OCI-M2 (cell line): ENCODE measurements around the gene SINHCAF.

Experiments
- DNase-seq: peaks from one replicate; lab custom pipeline; 2025; ENCODE audit not compliant: unreplicated experiment; lab: John Stamatoyannopoulos, UW

Gene SINHCAF

GRCh38 chr12:31339831-31340622 lies 14.1 kb upstream of the SINHCAF start:
- DNase-seq = no peak

- DNase-seq = no peak
Observed at GRCh38 chr12:31337952-31338351, 12.0 kb upstream of the SINHCAF start.

- no peak for DNase-seq
Observed at GRCh38 chr12:31331242-31331641, 5.3 kb upstream of the SINHCAF start.

- no peak for DNase-seq
Observed at GRCh38 chr12:31326736-31327659, 1.0 kb upstream of the SINHCAF start.

- DNase-seq = no peak
Observed at GRCh38 chr12:31325524-31325875, 450 bp downstream of the SINHCAF start.

- no peak for DNase-seq
Observed at GRCh38 chr12:31324845-31325523, 966 bp downstream of the SINHCAF start.

- no peak for DNase-seq
Observed at GRCh38 chr12:31324116-31324844, 1.7 kb downstream of the SINHCAF start.

GRCh38 chr12:31323391-31324115 lies 2.4 kb downstream of the SINHCAF start:
- DNase-seq = no peak

GRCh38 chr12:31322801-31323207 lies 3.1 kb downstream of the SINHCAF start:
- DNase-seq = no peak

GRCh38 chr12:31321897-31322228 lies 4.1 kb downstream of the SINHCAF start:
- DNase-seq = no peak

- DNase-seq = no peak
Observed at GRCh38 chr12:31321186-31321896, 4.6 kb downstream of the SINHCAF start.

- DNase-seq = no peak
Observed at GRCh38 chr12:31318657-31319269, 7.2 kb downstream of the SINHCAF start.

GRCh38 chr12:31317471-31318395 lies 8.2 kb downstream of the SINHCAF start:
- no peak for DNase-seq

GRCh38 chr12:31316891-31317290 lies 9.1 kb downstream of the SINHCAF start:
- no peak for DNase-seq

- DNase-seq = no peak
Observed at GRCh38 chr12:31315784-31316465, 10.0 kb downstream of the SINHCAF start.

- no peak for DNase-seq
Observed at GRCh38 chr12:31315044-31315715, 10.8 kb downstream of the SINHCAF start.

- DNase-seq = no peak
Observed at GRCh38 chr12:31312431-31312830, 13.5 kb downstream of the SINHCAF start.
